Measurements from ENCODE around the gene ERBB2.

The ERBB2 gene

GRCh38 chr17:39699818-39700147, at the start of gene ERBB2:
TSS of gene ERBB2 (plus strand) at chr17:39700064. CDS start at chr17:39700239, 175 bp downstream.
- DNase-seq (ENCODE audit: low spot score) = peak; percentile 87

GRCh38 chr17:39650121-39650579, 49.7 kb upstream of the ERBB2 start:
- no peak for DNase-seq (ENCODE audit: low spot score)

- no peak for DNase-seq (ENCODE audit: low spot score)
Measured at GRCh38 chr17:39651923-39652586, 47.8 kb upstream of the ERBB2 start.

DNA sequence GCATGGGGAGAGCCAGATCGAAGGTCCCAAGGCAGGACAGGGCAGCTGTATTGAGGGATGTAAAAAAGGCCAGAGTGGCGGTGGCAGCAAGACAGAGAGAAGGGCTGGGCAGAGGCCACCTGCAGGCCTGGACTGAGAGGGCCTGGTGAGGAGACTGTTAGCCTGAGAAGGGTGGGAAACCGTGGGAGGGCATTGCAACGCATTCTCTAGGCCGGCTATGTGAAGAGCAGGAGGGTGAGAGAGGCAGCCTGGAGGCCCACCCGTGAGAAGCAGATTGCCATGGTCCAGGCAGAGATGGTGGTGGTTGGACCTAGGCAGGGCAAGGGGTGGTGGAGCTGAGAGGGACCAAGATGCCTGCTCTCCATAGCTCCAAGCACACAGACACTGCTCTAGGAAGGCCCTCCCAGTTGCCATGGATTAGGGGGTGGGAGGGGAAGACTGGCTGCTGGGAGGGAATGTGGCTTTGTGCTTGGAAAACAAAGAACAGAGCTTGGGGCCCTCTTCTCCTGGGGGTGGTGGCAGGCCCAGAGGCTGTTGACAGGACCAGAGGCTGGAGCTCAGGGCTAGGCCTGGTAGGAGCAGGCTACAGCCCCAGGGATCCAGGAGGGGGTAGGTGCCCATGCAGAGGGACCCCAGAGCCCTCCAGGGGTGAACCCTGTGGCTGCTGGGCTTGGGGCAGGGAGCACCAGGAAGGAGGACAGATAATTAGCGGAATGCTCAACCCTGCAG, 47.1 kb upstream of the ERBB2 start:
- DNase-seq (ENCODE audit: low spot score) = no peak

DNA sequence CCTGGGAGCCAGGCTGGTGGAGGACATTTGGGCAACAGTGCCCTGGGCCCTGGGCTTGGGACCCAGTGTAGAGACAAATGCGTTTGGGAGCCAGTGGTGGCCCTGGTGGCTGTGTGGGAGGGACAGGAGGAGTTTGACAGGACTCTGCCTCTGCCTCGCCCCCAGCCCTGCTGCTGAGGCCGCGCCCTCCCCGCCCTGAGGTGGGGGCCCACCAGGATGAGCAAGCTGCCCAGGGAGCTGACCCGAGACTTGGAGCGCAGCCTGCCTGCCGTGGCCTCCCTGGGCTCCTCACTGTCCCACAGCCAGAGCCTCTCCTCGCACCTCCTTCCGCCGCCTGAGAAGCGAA, 46.6 kb upstream of the ERBB2 start:
- no peak for DNase-seq (ENCODE audit: low spot score)

- DNase-seq (ENCODE audit: low spot score) = peak; percentile 53
Measured at GRCh38 chr17:39653662-39654331, 46.1 kb upstream of the ERBB2 start.

DNA sequence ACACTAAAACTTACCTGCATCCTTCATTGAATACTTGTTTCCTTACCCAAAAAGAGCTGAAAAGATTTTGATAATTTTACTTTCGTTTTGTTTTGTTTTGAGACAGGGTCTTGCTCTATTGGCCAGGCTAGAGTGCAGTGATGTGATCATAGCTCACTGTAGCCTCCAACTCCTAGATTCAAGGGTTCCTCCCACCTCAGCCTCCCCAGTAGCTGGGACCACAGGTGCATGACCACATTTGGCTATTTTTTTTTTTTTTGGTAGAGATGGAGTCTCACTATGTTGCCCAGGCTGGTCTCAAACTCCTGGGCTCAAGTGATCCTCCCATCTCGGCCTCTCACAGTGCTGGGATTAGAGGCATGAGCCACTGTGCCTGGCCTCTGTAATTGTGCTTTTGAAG, 44.8 kb upstream of the ERBB2 start:
- no peak for DNase-seq (ENCODE audit: low spot score)

DNA sequence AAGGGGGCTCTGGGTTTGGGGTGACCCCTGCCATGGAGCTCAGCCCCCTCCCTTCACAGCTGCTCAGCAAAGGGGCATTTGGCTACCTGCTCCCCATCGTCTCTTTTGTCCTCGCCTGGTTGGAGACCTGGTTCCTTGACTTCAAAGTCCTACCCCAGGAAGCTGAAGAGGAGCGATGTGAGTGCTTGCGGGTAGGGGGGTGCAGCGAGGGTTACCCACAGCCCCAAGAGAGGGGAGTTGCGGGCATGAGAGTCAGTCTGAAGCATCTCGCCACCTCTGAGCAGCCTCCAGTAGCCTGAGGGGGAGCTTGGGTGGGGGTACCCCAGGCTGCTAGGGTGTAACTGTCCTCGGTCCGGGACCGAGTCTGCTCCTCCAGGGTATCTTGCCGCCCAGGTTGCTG, 41.5 kb upstream of the ERBB2 start:
- no peak for DNase-seq (ENCODE audit: low spot score)

GRCh38 chr17:39658760-39659159, 41.1 kb upstream of the ERBB2 start:
- no peak for DNase-seq (ENCODE audit: low spot score)

- no peak for DNase-seq (ENCODE audit: low spot score)
Measured at GRCh38 chr17:39659279-39660010, 40.4 kb upstream of the ERBB2 start.

DNA sequence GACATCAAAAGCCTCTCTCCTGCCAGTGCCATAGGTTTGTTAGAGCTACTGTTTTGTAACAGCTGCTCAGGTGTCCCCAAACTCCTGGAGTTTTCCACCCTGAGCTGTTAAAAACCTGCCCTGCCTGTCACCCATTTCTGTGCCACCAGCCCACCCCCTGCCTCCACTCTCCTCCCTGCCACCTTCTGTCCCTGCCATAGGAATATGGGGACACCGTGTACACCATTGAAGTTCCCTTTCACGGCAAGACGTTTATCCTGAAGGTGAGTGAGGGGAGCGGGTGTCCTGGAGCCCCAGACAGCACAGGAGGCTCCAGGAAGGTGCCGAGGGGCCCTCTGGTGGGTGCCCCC, 39.9 kb upstream of the ERBB2 start:
- no peak for DNase-seq (ENCODE audit: low spot score)

- DNase-seq (ENCODE audit: low spot score) = no peak
Measured at GRCh38 chr17:39660397-39661385, 39.2 kb upstream of the ERBB2 start.

- DNase-seq (ENCODE audit: low spot score) = no peak
Measured at GRCh38 chr17:39661744-39662541, 37.9 kb upstream of the ERBB2 start.

DNA sequence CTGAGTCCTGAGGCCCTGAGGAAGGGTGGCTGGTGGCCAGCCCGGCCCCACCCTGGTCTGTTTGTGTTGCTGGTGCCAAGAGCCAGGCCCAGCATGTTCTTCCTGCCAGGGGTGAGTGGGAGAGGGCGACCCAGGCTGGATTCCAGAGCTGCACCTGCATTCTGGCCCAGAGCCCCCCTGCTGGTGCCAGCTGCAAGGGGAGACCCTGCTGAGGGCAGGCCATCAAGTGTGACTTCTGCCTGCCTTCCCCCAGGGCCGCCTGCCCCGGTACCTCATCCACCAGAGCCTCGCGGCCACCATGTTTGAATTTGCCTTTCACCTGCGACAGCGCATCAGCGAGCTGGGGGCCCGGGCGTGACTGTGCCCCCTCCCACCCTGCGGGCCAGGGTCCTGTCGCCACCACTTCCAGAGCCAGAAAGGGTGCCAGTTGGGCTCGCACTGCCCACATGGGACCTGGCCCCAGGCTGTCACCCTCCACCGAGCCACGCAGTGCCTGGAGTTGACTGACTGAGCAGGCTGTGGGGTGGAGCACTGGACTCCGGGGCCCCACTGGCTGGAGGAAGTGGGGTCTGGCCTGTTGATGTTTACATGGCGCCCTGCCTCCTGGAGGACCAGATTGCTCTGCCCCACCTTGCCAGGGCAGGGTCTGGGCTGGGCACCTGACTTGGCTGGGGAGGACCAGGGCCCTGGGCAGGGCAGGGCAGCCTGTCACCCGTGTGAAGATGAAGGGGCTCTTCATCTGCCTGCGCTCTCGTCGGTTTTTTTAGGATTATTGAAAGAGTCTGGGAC, 37.1 kb upstream of the ERBB2 start:
- DNase-seq (ENCODE audit: low spot score) = no peak

GRCh38 chr17:39663340-39663687, 36.5 kb upstream of the ERBB2 start:
- DNase-seq (ENCODE audit: low spot score) = no peak

DNA sequence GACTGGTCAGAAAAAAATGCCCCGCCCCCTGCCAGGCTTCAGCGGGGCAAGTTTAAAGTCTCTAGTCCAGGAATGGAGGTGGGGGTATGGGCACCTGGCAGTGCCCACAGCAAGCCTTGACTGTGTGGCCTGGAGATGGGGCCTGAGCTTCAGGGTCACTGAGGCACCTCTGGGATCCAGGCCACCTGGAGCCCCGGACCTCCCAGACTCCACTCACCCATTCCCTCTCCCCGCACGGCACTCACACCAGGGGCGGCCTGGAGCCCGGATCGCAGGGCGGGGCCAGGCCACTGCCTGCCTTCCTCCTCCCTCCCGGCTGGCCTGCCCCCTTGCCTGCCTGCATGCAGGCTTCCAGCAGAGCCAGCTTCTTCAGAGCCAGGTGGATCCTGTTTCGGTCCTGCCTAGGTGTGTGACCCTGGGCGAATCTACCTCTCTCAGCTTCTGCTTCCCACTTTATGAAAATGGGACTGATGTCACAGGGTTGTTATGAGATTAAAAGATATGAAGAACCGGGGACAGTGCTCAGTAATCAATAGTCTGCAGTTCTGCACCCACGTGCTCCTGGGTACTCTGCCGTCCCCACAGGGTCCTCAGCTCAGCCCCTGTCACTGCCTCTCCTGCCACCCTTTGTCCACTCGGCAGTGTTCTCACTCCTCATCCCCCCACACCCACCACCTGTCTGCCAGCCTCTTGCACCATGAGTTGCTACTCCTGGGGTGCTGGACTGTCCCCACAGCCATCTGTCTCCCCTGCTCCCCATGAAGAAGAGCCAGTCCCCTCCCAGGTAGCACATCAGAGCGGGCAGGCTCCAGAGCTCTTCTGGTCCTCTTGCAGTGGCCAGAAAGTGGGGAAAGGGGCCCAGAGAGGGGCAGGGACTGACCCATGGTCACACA, 35.9 kb upstream of the ERBB2 start:
- peak; percentile 52 for DNase-seq (ENCODE audit: low spot score)

DNA sequence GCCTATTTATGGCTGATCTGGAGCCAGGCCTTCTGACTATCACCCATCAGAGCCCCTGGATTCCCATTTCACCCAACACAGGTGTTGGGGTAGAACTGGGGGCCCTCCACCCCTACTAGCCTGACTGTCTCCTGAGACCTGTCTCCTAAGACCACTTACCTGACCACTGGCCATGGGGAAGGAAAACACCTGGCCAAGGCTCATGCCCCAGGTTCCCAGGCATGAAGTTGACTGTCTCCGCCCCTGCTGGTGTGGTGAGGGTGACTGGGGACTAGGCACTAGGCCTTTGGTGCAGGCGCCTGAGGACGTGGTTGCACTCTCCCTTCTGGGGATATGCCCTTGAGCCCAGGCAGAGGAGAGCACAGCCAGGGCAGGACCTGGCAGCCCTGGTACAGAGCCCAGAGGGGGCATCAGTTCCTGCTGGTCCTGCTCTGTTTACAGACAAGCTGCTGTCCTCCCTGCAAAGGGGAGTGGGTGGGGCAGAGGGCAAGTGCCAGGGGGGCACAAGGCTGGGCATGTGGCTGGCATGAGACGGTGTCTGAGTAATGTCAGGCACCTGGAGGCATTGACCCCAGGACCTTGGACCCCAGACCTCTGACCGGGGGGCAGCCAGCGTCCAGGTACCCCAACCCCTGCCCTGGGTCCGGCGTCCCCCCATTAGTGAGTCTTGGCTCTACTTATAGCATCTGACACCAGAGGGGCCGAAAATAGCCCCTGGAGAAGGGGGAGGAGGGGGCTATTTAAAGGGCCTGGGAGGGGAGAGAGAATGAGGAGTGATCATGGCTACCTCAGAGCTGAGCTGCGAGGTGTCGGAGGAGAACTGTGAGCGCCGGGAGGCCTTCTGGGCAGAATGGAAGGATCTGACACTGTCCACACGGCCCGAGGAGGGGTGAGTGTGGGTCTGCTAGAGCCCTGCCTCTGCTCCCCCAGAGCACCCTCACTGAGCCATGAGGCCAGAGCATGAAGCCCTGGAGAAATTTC, 35.0 kb upstream of the ERBB2 start, which contains the start of gene TCAP:
TSS of gene TCAP (plus strand) at position 769 of the 981 bp plus-strand sequence. CDS start at position 780, 11 bp downstream.
- DNase-seq (ENCODE audit: low spot score) = no peak

Data from kidney tubule cell (primary cell).